ENCODE measurements around the gene C17orf114.
A peak's percentile ranks its signal among the peaks of the same experiment; 100 is the strongest.

C17orf114 gene

GRCh38 chr17:4822835-4823234, 20.7 kb upstream of the C17orf114 start:
- no peak for DNase-seq

GRCh38 chr17:4818276-4818675, 16.1 kb upstream of the C17orf114 start:
- no peak for DNase-seq

GRCh38 chr17:4816826-4817225, 14.7 kb upstream of the C17orf114 start:
- DNase-seq, result no peak

- DNase-seq, result no peak
These were observed 13.0 kb upstream of the C17orf114 start for GRCh38 chr17:4815043-4815675.

- no peak for DNase-seq
These were observed 10.6 kb upstream of the C17orf114 start for GRCh38 chr17:4812690-4813089.

- DNase-seq, result no peak
These were observed 9.3 kb upstream of the C17orf114 start for GRCh38 chr17:4811471-4811870.

- DNase-seq, result no peak
These were observed 8.7 kb upstream of the C17orf114 start for GRCh38 chr17:4810696-4811290.

GRCh38 chr17:4808378-4808767, 6.2 kb upstream of the C17orf114 start:
- DNase-seq, result no peak

- no peak for DNase-seq
These were observed 5.7 kb upstream of the C17orf114 start for GRCh38 chr17:4807605-4808377.

GRCh38 chr17:4806777-4807604, 4.9 kb upstream of the C17orf114 start, which contains the start of gene PLD2:
PLD2 (plus strand) TSS chr17:4807152; CDS start chr17:4807773, 621 bp downstream.
- DNase-seq, result peak; percentile 74 to 88

GRCh38 chr17:4806456-4806776, 4.3 kb upstream of the C17orf114 start:
- DNase-seq, result no peak

GRCh38 chr17:4800462-4801196, 1.5 kb downstream of the C17orf114 start:
- no peak for DNase-seq

- no peak for DNase-seq
These were observed 5.6 kb downstream of the C17orf114 start for GRCh38 chr17:4796552-4796920.

- no peak for DNase-seq
These were observed 7.0 kb downstream of the C17orf114 start for GRCh38 chr17:4795168-4795567.

- no peak for DNase-seq
These were observed 11.4 kb downstream of the C17orf114 start for GRCh38 chr17:4790705-4791088.

- DNase-seq, result peak; percentile 86 to 90
These were observed 12.0 kb downstream of the C17orf114 start for GRCh38 chr17:4789951-4790704.

- DNase-seq, result no peak
These were observed 12.5 kb downstream of the C17orf114 start for GRCh38 chr17:4789701-4789950.

- DNase-seq, result no peak
These were observed 13.1 kb downstream of the C17orf114 start, which contains the start of gene GLTPD2 for GRCh38 chr17:4788807-4789700. GLTPD2 (plus strand) TSS chr17:4788964; CDS start chr17:4789012, 48 bp downstream.

GRCh38 chr17:4788159-4788806, 13.8 kb downstream of the C17orf114 start:
- DNase-seq, result no peak

- no peak for DNase-seq
These were observed 15.6 kb downstream of the C17orf114 start for GRCh38 chr17:4786516-4786915.
